Sigmoid colon (tissue), 4 donors: ENCODE data around the gene RASD2.

ENCODE experiments used
- EP300 ChIP-seq, 4 donors: sonication (generic); formaldehyde crosslinking; IDR thresholded peaks; one replicate each; pipeline ENCODE4 v1.6.1; 2017; ENCODE audit warnings: antibody characterized with exemption in 4 of 4
- POLR2A ChIP-seq, 2 donors: fragments of 450-650 bp; IDR thresholded peaks; one replicate each; pipeline ENCODE4 v1.6.1; 2016; ENCODE audit warnings: antibody characterized with exemption in 2 of 2, mild to moderate bottlenecking in 2 of 2, moderate library complexity in 2 of 2
- POLR2AphosphoS5 ChIP-seq, 4 donors: sonication (generic); formaldehyde crosslinking; IDR thresholded peaks; one replicate each; pipeline ENCODE4 v1.6.1; 2017; ENCODE audit warnings: antibody characterized with exemption in 4 of 4
- TF ChIP-seq, protein P1 (sequence below), 4 experiments: fragments of 450-650 bp in 3 of 4; fragments of 200-600 bp in 1 of 4; IDR thresholded peaks; one replicate each; pipeline ENCODE4 v1.5.1; 2016 to 2019; ENCODE audit warnings: antibody characterized with exemption in 4 of 4, mild to moderate bottlenecking in 3 of 4, moderate library complexity in 2 of 4

DNA sequence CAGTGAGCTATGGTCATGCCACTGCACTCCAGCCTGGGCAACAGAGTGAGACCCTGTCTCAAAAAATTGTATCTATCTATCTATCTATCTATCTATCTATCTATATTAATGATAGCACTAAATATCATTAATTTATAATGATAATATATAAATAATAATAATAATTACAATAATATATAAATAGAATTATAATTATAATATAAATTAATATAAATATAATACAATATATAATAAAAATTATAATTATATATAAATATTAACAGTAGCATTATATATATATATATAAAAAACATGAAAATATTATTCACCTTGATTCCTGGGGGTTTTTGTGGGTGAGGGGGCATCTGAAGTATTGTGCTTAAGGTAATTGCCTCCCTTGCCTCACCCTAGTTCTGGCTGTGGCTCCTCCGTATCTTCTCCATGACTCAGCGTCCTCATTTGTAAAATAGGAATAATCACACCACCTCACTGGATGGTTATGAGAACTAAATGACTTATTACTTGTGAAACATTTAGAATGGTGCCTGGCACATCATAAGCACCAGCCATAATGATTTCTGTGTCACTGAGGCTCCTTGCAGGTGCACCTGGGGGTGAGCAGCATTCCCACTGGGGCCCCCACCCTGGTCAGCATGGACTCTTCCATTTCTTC, 18.8 kb downstream of the RASD2 start:
- TF ChIP-seq POLR2AphosphoS5 (IDR thresholded peaks at IDR 0.05) (no peak), EP300 (IDR thresholded peaks at IDR 0.05) (no peak), POLR2A (IDR thresholded peaks at IDR 0.05) (no peak)
- TF ChIP-seq, protein P1, sequence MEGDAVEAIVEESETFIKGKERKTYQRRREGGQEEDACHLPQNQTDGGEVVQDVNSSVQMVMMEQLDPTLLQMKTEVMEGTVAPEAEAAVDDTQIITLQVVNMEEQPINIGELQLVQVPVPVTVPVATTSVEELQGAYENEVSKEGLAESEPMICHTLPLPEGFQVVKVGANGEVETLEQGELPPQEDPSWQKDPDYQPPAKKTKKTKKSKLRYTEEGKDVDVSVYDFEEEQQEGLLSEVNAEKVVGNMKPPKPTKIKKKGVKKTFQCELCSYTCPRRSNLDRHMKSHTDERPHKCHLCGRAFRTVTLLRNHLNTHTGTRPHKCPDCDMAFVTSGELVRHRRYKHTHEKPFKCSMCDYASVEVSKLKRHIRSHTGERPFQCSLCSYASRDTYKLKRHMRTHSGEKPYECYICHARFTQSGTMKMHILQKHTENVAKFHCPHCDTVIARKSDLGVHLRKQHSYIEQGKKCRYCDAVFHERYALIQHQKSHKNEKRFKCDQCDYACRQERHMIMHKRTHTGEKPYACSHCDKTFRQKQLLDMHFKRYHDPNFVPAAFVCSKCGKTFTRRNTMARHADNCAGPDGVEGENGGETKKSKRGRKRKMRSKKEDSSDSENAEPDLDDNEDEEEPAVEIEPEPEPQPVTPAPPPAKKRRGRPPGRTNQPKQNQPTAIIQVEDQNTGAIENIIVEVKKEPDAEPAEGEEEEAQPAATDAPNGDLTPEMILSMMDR (IDR thresholded peaks at IDR 0.05) = no peak
